Ishikawa (cell line): ENCODE results near the gene EEFSEC.

Source experiments
- CEBPB ChIP-seq: IDR thresholded peaks from 2 replicates; pipeline ENCODE4 v1.6.1; 2012
- CREB1 ChIP-seq: IDR thresholded peaks from 2 replicates; pipeline ENCODE4 v1.6.1; 2012; ENCODE audit warnings: low read depth
- EGR1 ChIP-seq: IDR thresholded peaks from 2 replicates; pipeline ENCODE4 v1.6.1; 2012
- EP300 ChIP-seq: IDR thresholded peaks from 2 replicates; pipeline ENCODE4 v1.6.1; 2012; ENCODE audit warnings: borderline replicate concordance
- FOXM1 ChIP-seq: IDR thresholded peaks from 2 replicates; pipeline ENCODE4 v1.6.1; 2012; ENCODE audit warnings: low read depth, borderline replicate concordance
- NFIC ChIP-seq: IDR thresholded peaks from 2 replicates; pipeline ENCODE4 v1.6.1; 2012
- RAD21 ChIP-seq: IDR thresholded peaks from 2 replicates; pipeline ENCODE4 v1.6.1; 2012; ENCODE audit warnings: low read depth
- TAF1 ChIP-seq: IDR thresholded peaks from 2 replicates; pipeline ENCODE4 v1.6.1; 2012; ENCODE audit warnings: low read depth, mild to moderate bottlenecking
- TCF12 ChIP-seq: IDR thresholded peaks from 2 replicates; pipeline ENCODE4 v1.6.1; 2012; ENCODE audit warnings: low read depth
- TEAD4 ChIP-seq: IDR thresholded peaks from 2 replicates; pipeline ENCODE4 v1.6.1; 2012
- YY1 ChIP-seq: IDR thresholded peaks from 2 replicates; pipeline ENCODE4 v1.6.1; 2012; ENCODE audit warnings: low read depth
- ZBTB7A ChIP-seq: IDR thresholded peaks from 2 replicates; pipeline ENCODE4 v1.6.1; 2012; ENCODE audit warnings: low read depth
- TF ChIP-seq, protein P1 (sequence below): IDR thresholded peaks from 2 replicates; pipeline ENCODE4 v1.6.1; 2012
- TF ChIP-seq, protein P2 (sequence below): IDR thresholded peaks from 2 replicates; pipeline ENCODE4 v1.6.1; 2012; ENCODE audit warnings: low read depth, mild to moderate bottlenecking
- TF ChIP-seq, protein P3 (sequence below): IDR thresholded peaks from 2 replicates; pipeline ENCODE4 v1.6.1; 2012

EEFSEC gene

DNA sequence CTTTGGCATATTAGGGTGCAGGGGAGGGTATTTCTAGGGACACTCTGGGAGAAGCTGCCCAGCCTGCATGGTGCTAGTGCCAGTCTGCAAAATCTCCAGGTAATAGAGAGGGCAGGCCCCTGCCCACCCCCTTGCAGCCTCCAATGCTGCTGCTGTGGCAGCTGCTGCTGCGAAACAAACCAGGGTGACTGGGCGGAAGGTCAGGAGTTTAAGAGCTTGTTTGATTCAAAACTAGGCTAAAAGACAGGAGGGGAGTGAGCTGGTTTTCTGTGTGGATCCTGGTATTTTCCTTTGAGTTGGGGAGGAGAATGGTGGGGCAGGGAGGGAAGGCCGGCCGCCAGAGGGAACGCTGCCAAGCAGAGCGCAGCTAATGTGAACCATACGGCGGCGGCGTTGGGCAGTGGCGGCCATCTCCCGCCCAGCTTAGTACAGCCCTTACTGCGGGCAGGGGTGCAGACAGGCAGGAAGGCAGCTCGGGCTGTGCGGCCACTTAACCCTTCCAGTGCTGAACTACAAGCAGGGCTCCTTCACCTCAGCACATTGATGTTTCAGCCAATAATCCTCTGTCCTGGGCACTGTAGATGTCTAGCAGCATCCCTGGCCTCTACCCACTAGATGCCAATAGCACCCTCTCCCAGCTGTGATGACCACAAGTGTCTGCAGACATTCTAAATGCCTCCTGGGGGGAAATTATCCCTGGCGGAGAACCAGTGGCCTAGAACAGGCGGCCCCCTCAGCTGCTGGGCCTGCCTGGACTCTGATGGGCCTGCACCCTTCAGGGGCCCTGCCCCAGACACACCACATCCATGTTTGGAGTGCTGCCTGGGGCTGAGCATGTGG is 125.7 kb downstream of the EEFSEC start:
- TF ChIP-seq, protein P1, sequence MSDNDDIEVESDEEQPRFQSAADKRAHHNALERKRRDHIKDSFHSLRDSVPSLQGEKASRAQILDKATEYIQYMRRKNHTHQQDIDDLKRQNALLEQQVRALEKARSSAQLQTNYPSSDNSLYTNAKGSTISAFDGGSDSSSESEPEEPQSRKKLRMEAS, result no peak
- TF ChIP-seq YY1 (no peak), TCF12 (no peak), FOXM1 (no peak), EP300 (no peak), RAD21 (no peak), NFIC (no peak), TAF1 (no peak), CEBPB (no peak), ZBTB7A (no peak), EGR1 (no peak)
- TF ChIP-seq, protein P2, sequence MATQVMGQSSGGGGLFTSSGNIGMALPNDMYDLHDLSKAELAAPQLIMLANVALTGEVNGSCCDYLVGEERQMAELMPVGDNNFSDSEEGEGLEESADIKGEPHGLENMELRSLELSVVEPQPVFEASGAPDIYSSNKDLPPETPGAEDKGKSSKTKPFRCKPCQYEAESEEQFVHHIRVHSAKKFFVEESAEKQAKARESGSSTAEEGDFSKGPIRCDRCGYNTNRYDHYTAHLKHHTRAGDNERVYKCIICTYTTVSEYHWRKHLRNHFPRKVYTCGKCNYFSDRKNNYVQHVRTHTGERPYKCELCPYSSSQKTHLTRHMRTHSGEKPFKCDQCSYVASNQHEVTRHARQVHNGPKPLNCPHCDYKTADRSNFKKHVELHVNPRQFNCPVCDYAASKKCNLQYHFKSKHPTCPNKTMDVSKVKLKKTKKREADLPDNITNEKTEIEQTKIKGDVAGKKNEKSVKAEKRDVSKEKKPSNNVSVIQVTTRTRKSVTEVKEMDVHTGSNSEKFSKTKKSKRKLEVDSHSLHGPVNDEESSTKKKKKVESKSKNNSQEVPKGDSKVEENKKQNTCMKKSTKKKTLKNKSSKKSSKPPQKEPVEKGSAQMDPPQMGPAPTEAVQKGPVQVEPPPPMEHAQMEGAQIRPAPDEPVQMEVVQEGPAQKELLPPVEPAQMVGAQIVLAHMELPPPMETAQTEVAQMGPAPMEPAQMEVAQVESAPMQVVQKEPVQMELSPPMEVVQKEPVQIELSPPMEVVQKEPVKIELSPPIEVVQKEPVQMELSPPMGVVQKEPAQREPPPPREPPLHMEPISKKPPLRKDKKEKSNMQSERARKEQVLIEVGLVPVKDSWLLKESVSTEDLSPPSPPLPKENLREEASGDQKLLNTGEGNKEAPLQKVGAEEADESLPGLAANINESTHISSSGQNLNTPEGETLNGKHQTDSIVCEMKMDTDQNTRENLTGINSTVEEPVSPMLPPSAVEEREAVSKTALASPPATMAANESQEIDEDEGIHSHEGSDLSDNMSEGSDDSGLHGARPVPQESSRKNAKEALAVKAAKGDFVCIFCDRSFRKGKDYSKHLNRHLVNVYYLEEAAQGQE, result no peak

DNA sequence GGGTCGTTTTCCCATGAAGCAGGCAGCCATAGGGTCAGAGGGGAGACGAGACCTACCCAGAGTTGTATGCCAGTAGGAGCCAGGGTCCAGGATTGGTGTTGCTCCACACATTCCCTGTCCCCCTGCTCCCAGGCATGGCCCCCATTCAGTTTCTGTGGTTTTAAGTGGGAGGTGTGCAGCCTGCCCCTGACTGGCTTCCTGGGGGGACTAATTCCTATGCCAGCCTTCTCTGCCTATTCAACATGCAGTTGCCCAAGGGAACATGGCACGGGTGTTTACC is 126.3 kb downstream of the EEFSEC start:
- TF ChIP-seq, protein P2, result no peak
- no peak for TF ChIP-seq YY1
- no peak for TF ChIP-seq EP300
- TF ChIP-seq, protein P3, sequence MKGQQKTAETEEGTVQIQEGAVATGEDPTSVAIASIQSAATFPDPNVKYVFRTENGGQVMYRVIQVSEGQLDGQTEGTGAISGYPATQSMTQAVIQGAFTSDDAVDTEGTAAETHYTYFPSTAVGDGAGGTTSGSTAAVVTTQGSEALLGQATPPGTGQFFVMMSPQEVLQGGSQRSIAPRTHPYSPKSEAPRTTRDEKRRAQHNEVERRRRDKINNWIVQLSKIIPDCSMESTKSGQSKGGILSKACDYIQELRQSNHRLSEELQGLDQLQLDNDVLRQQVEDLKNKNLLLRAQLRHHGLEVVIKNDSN, result no peak
- TF ChIP-seq, protein P1, result no peak
- no peak for TF ChIP-seq FOXM1
- TF ChIP-seq TCF12, result no peak
- no peak for TF ChIP-seq ZBTB7A
- TF ChIP-seq CEBPB, result no peak
- TF ChIP-seq TEAD4, result no peak
- no peak for TF ChIP-seq RAD21
- TF ChIP-seq NFIC, result no peak
- TF ChIP-seq TAF1, result no peak
- TF ChIP-seq EGR1, result no peak

DNA sequence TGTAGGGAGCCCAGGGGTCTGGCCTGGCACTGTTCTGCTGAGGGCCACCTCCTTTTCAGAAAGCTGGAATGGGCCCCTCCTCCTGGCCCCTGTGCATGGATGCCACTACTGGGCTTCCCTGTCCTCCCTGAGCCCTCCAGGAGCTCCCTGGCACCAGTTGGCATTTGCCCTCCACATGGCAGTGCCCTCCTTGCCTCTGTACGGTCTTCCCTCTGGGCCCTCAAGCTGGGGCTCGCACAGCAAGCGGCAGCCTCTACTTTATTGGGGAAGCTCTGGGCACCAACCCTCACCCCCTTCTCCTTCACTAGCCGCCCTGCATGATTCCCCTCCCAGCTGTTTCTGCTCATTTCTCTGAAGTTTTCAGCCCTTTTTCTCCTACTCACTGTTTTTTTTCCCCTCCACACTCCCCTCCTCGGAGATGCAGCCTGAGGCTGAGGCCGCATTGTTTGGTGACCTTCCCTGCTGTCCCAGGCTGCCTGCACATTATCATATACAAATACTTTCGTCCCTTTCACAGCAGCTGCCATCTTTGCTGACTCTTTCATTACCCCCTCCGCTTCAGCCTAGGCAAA is 127.3 kb downstream of the EEFSEC start:
- no peak for TF ChIP-seq TCF12
- TF ChIP-seq, protein P1, result no peak
- no peak for TF ChIP-seq TAF1
- no peak for TF ChIP-seq ZBTB7A
- TF ChIP-seq FOXM1, result no peak
- no peak for TF ChIP-seq CEBPB
- TF ChIP-seq EGR1, result no peak
- TF ChIP-seq, protein P2, result no peak
- TF ChIP-seq NFIC, result no peak

DNA sequence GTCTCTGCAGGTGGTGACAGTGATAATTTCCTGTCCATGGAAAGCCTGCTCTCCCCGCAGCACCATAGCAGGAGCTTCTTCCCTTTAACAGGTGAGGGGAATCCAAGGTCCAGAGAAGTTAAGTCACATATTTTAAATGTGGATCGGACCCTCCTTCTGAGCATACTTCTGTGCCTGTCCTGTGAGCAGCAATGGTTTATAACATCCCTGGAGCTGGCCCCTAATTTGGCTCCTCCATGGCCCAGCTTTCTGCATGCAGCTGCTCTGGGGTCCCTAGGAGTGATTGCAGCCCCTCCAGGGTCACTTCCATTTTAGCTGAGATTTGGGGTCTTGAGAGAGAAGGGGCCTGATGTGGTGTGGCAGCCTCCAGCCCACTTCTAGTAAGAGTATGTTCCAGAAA is 127.8 kb downstream of the EEFSEC start:
- no peak for TF ChIP-seq NFIC
- TF ChIP-seq CEBPB, result no peak
- TF ChIP-seq, protein P1, result no peak
- TF ChIP-seq FOXM1, result no peak
- no peak for TF ChIP-seq ZBTB7A
- TF ChIP-seq TAF1, result no peak
- no peak for TF ChIP-seq EGR1
- TF ChIP-seq EP300, result no peak
- TF ChIP-seq, protein P2, result no peak
- no peak for TF ChIP-seq CREB1
- no peak for TF ChIP-seq RAD21
- TF ChIP-seq TEAD4, result no peak
- TF ChIP-seq, protein P3, result no peak
- no peak for TF ChIP-seq YY1
- TF ChIP-seq TCF12, result no peak
